SU-DHL-6 (cell line): ENCODE data around the gene GNGT1.

ENCODE experiments used
- H2AFZ ChIP-seq: fragments of 200-600 bp; sonication (generic); 2 replicates; pipeline ENCODE4 v1.6.1; 2014; ENCODE audit warnings: low read depth, mild to moderate bottlenecking, moderate library complexity, mixed read lengths, antibody characterized with exemption, low read length; ENCODE audit not compliant: severe bottlenecking
- H3F3A ChIP-seq: fragments of 200-600 bp; shearing (Covaris generic); 2 replicates; pipeline ENCODE4 v1.6.0; 2016; ENCODE audit warnings: antibody characterized with exemption, mild to moderate bottlenecking; ENCODE audit not compliant: insufficient read depth
- H3K27ac ChIP-seq: fragments of 200-600 bp; sonication (generic); 2 replicates; pipeline ENCODE4 v1.5.1; 2016; ENCODE audit warnings: low read depth, mild to moderate bottlenecking, low read length, moderate library complexity, mixed read lengths
- H3K27me3 ChIP-seq: fragments of 200-600 bp; sonication (generic), shearing (Covaris generic); 2 replicates; pipeline ENCODE4 v1.6.0; 2014; ENCODE audit warnings: mild to moderate bottlenecking, low read length
- H3K36me3 ChIP-seq: fragments of 200-600 bp; sonication (generic); 2 replicates; pipeline ENCODE4 v1.6.1; 2014; ENCODE audit warnings: mild to moderate bottlenecking, low read length, mixed read lengths
- H3K4me2 ChIP-seq: fragments of 300-600, 200-600 bp; shearing (Covaris generic), sonication (generic); 2 replicates; pipeline ENCODE4 v1.6.0; 2014; ENCODE audit warnings: low read length, low read depth, mild to moderate bottlenecking; ENCODE audit not compliant: poor library complexity, severe bottlenecking
- H3K4me3 ChIP-seq: fragments of 200-600 bp; sonication (generic); 2 replicates; pipeline ENCODE4 v1.5.1; 2014; ENCODE audit warnings: antibody characterized with exemption, low read length, mild to moderate bottlenecking, mixed read lengths; ENCODE audit not compliant: insufficient read depth, poor library complexity, severe bottlenecking
- H3K79me2 ChIP-seq: fragments of 200-600 bp; sonication (generic); 2 replicates; pipeline ENCODE4 v1.6.1; 2014; ENCODE audit warnings: mild to moderate bottlenecking, low read length, moderate library complexity; ENCODE audit not compliant: insufficient read depth
- H3K9ac ChIP-seq: fragments of 200-600 bp; sonication (generic); 2 replicates; pipeline ENCODE4 v1.7.0; 2014; ENCODE audit warnings: mild to moderate bottlenecking, low read length
- H3K9me2 ChIP-seq: fragments of 200-600 bp; sonication (generic); replicated peaks from 2 replicates; pipeline ENCODE4 v1.6.1; 2014; ENCODE audit warnings: low read length; ENCODE audit not compliant: insufficient read depth
- H3K9me3 ChIP-seq: fragments of 200-600 bp; sonication (generic); 2 replicates; pipeline ENCODE4 v1.6.1; 2014; ENCODE audit warnings: low read length, mixed read lengths; ENCODE audit not compliant: insufficient read depth
- H4K20me1 ChIP-seq: fragments of 200-600 bp; sonication (generic); 2 replicates; pipeline ENCODE4 v1.6.1; 2014; ENCODE audit warnings: low read depth, mild to moderate bottlenecking, antibody characterized with exemption, low read length, moderate library complexity, mixed read lengths
- CTCF ChIP-seq: fragments of 200-600 bp; sonication (generic); IDR thresholded peaks from one replicate; pipeline ENCODE4 v1.5.1; 2017; ENCODE audit warnings: antibody characterized with exemption, mild to moderate bottlenecking, low read length, moderate library complexity; ENCODE audit not compliant: insufficient read depth, poor library complexity, severe bottlenecking
- EZH2phosphoT487 ChIP-seq: fragments of 200-600 bp; sonication (generic), shearing (Covaris generic); conservative IDR thresholded peaks from 2 replicates; pipeline ENCODE4 v1.6.1; 2018; ENCODE audit warnings: mild to moderate bottlenecking, antibody characterized with exemption, low read length, moderate library complexity, mixed read lengths

GNGT1 gene

GRCh38 chr7:93906267-93906666 lies at the start of gene GNGT1:
Gene GNGT1, plus strand, starts transcription at chr7:93906567. Its CDS starts 180 bp downstream, at chr7:93906747.
- Histone ChIP-seq H3K9me2 (no peaks in the 10 kb centered on the region), H3K9ac (no peak within 1 kb of the TSS), H3K27ac (no peak within 1 kb of the TSS), H3F3A (no peaks in the 10 kb centered on the region), H2AFZ (no peak within 1 kb of the TSS), H3K79me2 (no peaks in the 10 kb centered on the region), H3K36me3 (no peaks in the 10 kb centered on the region), H3K27me3 (no peaks in the 10 kb centered on the region), H3K4me2 (no peak within 1 kb of the TSS), H4K20me1 (no peaks in the 10 kb centered on the region), H3K9me3 (no peaks in the 10 kb centered on the region), H3K4me3 (no peak within 1 kb of the TSS)
- TF ChIP-seq CTCF, result no peak
- TF ChIP-seq EZH2phosphoT487, result no peak

GRCh38 chr7:93858857-93859256 lies 47.5 kb upstream of the GNGT1 start:
- Histone ChIP-seq H3K4me3 (no peak overlapping the region), H3K27me3 (no peaks in the 10 kb centered on the region), H3K9me3 (no peaks in the 10 kb centered on the region), H3K27ac (no peak overlapping the region), H2AFZ (no peak overlapping the region), H3F3A (no peaks in the 10 kb centered on the region), H4K20me1 (no peaks in the 10 kb centered on the region), H3K36me3 (no peaks in the 10 kb centered on the region), H3K9me2 (no peaks in the 10 kb centered on the region), H3K4me2 (no peak overlapping the region), H3K9ac (no peak overlapping the region), H3K79me2 (no peaks in the 10 kb centered on the region)
- TF ChIP-seq EZH2phosphoT487 (no peak), CTCF (no peak)

GRCh38 chr7:93860261-93860660 lies 46.1 kb upstream of the GNGT1 start:
- Histone ChIP-seq H3K36me3 (no peaks in the 10 kb centered on the region), H2AFZ (no peak overlapping the region), H3K9me3 (no peaks in the 10 kb centered on the region), H3F3A (no peaks in the 10 kb centered on the region), H3K27ac (no peak overlapping the region), H3K9me2 (no peaks in the 10 kb centered on the region), H4K20me1 (no peaks in the 10 kb centered on the region), H3K79me2 (no peaks in the 10 kb centered on the region), H3K4me3 (no peak overlapping the region), H3K4me2 (no peak overlapping the region), H3K9ac (no peak overlapping the region), H3K27me3 (no peaks in the 10 kb centered on the region)
- TF ChIP-seq CTCF, result no peak
- no peak for TF ChIP-seq EZH2phosphoT487
